ENCODE data around the gene OPTC.

The OPTC gene

GRCh38 chr1:203556047-203556851 is 62.3 kb downstream of the OPTC start:
- Histone ChIP-seq H3K27me3 (ENCODE audit: insufficient read depth, low read length) (no peaks in the 10 kb centered on the region), H3K4me1 (ENCODE audit: insufficient read depth, low read length) (peaks cover 25% of the 10 kb centered on the region), H3K4me3 (ENCODE audit: low read length) (no peak overlapping the region), H3K36me3 (ENCODE audit: insufficient read depth, low read length) (no peaks in the 10 kb centered on the region), H2AFZ (ENCODE audit: low read depth, low read length) (peak overlapping the region; percentile 48), H3K9me3 (ENCODE audit: low read length) (no peaks in the 10 kb centered on the region)

- peaks cover 25% of the 10 kb centered on the region for H3K4me1 ChIP-seq (ENCODE audit: insufficient read depth, low read length)
- no peak overlapping the region for H2AFZ ChIP-seq (ENCODE audit: low read depth, low read length)
- no peaks in the 10 kb centered on the region for H3K36me3 ChIP-seq (ENCODE audit: insufficient read depth, low read length)
- H3K9me3 ChIP-seq (ENCODE audit: low read length) = no peaks in the 10 kb centered on the region
- H3K4me3 ChIP-seq (ENCODE audit: low read length) = no peak overlapping the region
- H3K27me3 ChIP-seq (ENCODE audit: insufficient read depth, low read length) = no peaks in the 10 kb centered on the region
Observed at GRCh38 chr1:203557390-203557789, 63.4 kb downstream of the OPTC start.

- no peaks in the 10 kb centered on the region for H3K27me3 ChIP-seq (ENCODE audit: insufficient read depth, low read length)
- peaks cover 25% of the 10 kb centered on the region for H3K4me1 ChIP-seq (ENCODE audit: insufficient read depth, low read length)
- H2AFZ ChIP-seq (ENCODE audit: low read depth, low read length) = no peak overlapping the region
- peaks cover 3% of the 10 kb centered on the region for H3K9me3 ChIP-seq (ENCODE audit: low read length)
- no peak overlapping the region for H3K4me3 ChIP-seq (ENCODE audit: low read length)
- H3K36me3 ChIP-seq (ENCODE audit: insufficient read depth, low read length) = no peaks in the 10 kb centered on the region
Observed at GRCh38 chr1:203558064-203558760, 64.3 kb downstream of the OPTC start.

Measured in neuron (in vitro differentiated cells).